Measurements from ENCODE around the gene DISC1.

The DISC1 gene

DNA sequence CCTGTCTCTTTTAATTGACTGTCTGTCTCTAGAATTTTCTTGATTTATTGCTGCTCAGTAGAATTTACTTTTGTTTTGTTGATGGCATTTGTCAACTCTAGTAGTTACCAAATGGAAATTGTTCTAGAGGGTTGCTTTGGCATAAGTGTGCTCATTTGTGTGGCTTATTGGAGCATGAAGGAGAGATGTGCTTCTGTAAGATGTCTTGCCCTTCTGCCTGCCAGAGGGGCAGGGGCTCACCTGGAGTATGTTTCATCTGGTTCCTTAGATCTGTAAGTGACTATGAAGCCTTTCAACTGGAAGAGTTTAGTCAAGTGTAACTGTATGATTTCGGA, 345.5 kb downstream of the DISC1 start:
- DNase-seq (ENCODE audit: low read depth in 1 of 2, low spot score in 1 of 2), result no peak

- DNase-seq (ENCODE audit: low read depth in 1 of 2, low spot score in 1 of 2), result no peak
Measured at GRCh38 chr1:231973830-231974229, 347.2 kb downstream of the DISC1 start.

- no peak for DNase-seq (ENCODE audit: low read depth in 1 of 2, low spot score in 1 of 2)
Measured at GRCh38 chr1:231976231-231976630, 349.6 kb downstream of the DISC1 start.

DNA sequence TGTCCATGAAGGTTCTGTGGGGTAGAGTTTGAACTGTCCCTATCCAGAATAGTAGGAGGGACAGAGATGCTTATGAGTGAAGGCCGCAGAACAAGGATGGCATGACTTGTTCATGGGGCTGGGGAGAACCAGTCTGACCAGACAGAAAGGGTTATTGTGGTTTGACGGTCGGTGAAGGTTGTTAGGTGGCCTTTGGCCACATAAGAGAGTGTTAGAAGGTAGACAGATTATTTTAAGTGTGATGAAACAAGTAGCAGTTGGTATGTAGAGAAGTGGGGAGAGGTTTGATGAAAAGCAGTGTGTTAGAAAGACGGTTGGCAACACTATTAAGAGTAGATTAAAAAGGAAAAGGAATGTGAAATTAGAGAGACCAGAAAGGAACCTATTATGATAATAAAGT, 355.1 kb downstream of the DISC1 start:
- DNase-seq (ENCODE audit: low read depth in 1 of 2, low spot score in 1 of 2), result no peak

DNA sequence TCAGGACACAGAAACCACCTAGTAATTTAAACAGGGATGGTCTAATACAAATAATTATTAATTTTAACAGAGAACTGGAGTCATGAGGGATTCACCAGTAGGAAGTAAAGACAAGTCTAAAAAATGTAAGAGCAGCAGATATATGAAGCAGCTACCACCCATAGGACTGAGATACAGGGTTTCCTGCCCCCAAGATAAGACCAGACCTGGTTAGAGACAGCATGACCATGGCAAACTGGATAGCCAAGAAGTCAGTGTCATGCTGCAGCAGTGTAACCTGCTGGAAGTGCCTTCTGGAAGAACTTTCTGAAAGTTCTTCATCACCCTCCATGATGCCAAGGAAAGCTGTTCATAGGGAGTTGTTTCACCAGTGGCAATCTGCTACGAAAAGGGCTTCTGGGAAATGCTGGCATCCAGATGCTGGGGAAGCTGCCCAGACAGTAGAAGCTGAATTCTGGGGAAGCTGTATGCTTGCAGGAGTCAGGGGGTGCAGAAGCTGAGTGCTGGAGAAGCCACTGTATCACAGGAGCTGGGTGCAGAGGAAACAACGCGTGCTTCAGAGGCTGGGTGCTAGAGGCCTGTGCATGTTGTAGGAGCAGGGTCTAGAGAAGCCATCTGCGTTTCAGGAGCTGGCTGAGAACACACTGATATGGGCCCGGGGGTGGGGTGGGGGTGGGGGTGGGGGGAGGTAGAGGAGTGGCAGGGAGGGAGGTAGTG, 356.4 kb downstream of the DISC1 start:
- no peak for DNase-seq (ENCODE audit: low read depth in 1 of 2, low spot score in 1 of 2)

- DNase-seq (ENCODE audit: low read depth in 1 of 2, low spot score in 1 of 2), result no peak
Measured at GRCh38 chr1:231983588-231984193, 357.1 kb downstream of the DISC1 start.

- DNase-seq (ENCODE audit: low read depth in 1 of 2, low spot score in 1 of 2), result no peak
Measured at GRCh38 chr1:231985296-231986023, 358.9 kb downstream of the DISC1 start.

- DNase-seq (ENCODE audit: low read depth in 1 of 2, low spot score in 1 of 2), result no peak
Measured at GRCh38 chr1:231986631-231987336, 360.2 kb downstream of the DISC1 start.

DNA sequence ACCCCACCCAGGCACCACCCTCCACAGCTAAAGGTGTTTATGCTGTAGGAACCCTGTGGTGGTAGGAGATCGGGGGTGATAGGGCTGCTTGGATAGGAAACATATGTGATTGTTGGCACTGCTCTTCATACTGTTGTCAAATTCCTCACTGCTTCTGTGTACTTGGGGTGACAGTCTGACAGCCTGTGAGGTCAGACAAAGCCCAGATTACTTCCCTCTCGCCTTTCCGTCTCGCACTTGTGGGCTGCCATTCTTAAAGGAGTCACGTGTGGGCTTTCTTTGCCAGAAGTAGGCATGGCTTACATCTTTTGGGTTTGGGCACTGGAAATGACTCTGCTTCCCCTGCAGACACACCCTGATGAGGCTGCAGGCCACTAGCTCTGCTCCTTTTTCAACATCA, 363.8 kb downstream of the DISC1 start:
- no peak for DNase-seq (ENCODE audit: low read depth in 1 of 2, low spot score in 1 of 2)

GRCh38 chr1:231991231-231991630, 364.6 kb downstream of the DISC1 start:
- DNase-seq (ENCODE audit: low read depth in 1 of 2, low spot score in 1 of 2), result no peak

DNA sequence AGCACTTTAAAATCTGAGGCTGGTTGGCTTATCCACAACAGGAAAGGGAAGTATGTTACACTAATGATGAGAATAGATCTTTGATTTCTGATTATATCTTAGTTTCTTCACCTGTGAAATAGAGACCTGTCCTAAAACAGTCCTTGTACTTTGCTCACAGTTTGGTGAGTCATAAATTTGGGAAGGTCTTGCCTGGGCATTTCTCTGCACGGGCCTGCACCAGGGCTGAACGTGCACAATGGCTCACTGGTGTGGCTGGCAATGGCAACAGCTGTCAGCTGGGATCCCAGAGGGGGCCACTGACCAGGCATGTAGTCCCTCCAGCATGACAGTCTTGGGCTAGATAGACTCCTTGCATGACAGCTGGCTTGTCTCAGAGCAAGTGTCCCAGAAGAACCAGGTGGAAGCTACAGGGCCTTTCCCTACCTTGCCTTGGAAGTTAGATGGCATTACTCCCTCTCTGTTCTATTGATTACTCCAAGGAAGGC, 367.4 kb downstream of the DISC1 start:
- DNase-seq (ENCODE audit: low read depth in 1 of 2, low spot score in 1 of 2), result no peak

GRCh38 chr1:231998791-231999190, 372.2 kb downstream of the DISC1 start:
- no peak for DNase-seq (ENCODE audit: low read depth in 1 of 2, low spot score in 1 of 2)

DNA sequence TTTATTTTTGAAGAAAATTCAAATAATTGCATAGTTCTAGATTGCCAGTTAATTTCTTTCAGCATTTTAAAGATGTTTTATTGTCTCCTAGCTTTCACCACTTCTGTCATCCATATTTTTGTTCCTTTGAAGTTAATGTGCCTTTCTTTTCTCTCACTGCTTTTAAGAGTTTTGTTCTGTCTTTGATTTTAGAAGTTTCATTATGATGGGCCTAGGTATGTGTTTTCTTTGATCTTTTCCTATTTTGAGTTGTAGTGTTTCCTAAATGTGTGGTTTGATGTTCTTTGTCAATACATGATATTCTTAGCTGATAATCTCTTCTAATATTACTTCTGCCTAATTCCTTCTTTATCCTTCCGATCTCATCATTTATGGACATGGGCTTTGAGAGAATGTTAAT, 378.7 kb downstream of the DISC1 start:
- no peak for DNase-seq (ENCODE audit: low read depth in 1 of 2, low spot score in 1 of 2)

DNA sequence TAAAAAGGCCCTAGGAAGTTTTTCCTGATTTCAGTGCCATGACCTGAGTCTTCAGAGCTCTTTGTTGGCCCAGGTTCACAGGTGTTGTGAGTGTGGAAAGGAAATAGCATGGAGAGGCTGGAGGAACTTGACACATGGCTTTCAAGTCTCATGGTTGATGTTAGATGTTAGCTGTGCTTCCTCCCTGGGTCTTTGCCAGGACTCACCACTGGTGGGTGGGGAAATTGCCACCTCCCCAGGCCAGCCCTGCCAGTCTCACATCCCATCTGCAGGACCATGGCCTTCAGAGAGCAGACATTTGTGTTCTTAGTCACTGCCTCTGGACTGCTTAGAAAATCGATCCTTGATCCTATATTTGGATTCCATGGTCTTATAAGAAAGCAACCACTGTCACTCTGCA, 383.2 kb downstream of the DISC1 start:
- no peak for DNase-seq (ENCODE audit: low read depth in 1 of 2, low spot score in 1 of 2)

DNA sequence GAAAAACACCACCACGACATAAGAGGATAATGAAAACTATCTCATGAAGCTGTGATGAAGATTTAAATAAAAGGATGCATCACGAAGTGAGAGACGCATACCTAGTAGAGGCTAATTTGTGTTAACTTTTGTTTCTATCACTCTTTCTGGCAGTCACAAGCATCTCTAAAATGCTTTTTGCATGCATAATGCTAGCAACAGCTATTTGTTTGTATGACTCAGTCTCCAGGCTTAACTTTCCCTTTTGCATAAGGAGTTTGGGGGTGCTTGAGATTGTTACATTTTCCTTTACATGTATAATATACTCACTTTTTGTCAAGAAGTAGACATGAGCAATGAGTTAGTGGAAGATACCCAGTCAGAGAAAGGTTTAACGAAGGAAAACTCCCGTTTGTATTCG, 385.4 kb downstream of the DISC1 start:
- DNase-seq (ENCODE audit: low read depth in 1 of 2, low spot score in 1 of 2), result no peak

DNA sequence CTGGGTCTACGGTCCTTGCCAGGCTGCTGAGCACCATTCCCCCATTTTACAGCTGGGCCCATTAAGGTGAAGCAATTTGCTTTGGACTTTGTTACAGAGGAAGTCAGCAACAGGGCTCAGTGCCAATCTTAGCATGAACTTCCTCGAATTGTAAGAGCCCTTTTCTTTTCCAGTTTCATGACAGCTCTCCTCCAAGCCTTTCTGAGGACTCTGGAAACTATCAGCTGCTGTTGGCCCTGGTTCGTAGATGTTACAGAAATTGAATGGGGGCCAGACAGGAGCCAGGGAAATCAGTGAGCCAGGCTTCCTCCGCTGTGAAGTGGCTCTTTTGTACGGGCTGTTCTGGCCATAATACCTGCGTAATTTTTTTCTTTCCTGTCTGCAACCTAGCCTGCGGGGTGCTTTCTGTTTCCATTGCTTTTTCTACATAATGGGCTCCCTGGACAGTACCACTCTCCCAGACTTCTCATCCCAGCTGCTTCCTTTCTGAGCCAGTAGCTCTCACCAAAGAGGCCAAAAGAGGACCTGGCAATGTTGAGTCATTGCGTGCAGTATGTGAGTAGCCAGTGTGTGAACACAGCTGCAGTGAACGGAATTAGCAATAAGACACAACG, 386.3 kb downstream of the DISC1 start:
- DNase-seq (ENCODE audit: low read depth in 1 of 2, low spot score in 1 of 2), result no peak

GRCh38 chr1:232014941-232015340, 388.4 kb downstream of the DISC1 start:
- no peak for DNase-seq (ENCODE audit: low read depth in 1 of 2, low spot score in 1 of 2)

GRCh38 chr1:232016616-232017015, 390.0 kb downstream of the DISC1 start:
- no peak for DNase-seq (ENCODE audit: low read depth in 1 of 2, low spot score in 1 of 2)

GRCh38 chr1:232017057-232017456, 390.5 kb downstream of the DISC1 start:
- no peak for DNase-seq (ENCODE audit: low read depth in 1 of 2, low spot score in 1 of 2)

- no peak for DNase-seq (ENCODE audit: low read depth in 1 of 2, low spot score in 1 of 2)
Measured at GRCh38 chr1:232017759-232018158, 391.2 kb downstream of the DISC1 start.

Measured in activated T-helper 1 cell treated with anti-CD3 and anti-CD28 coated beads, Interleukin-2, amount 50 U/mL, for 16 hours (primary cell).